Heart left ventricle (tissue), 13 donors: ENCODE measurements around the gene ZNF688.

ENCODE experiments used
- POLR2A ChIP-seq, 2 donors: fragments of 450-650 bp; IDR thresholded peaks; one replicate each; pipeline ENCODE4 v1.6.1; 2017; ENCODE audit warnings: antibody characterized with exemption in 2 of 2, mild to moderate bottlenecking in 2 of 2, moderate library complexity in 2 of 2
- TF ChIP-seq, protein P1 (sequence below), 12 donors: fragments of 200-600 bp; sonication (generic) in 4 of 12; IDR thresholded peaks; one replicate each; pipeline versions ENCODE4 v1.5.0 to v1.8.0; 2018 to 2022; ENCODE audit warnings: antibody characterized with exemption in 12 of 12, mild to moderate bottlenecking in 5 of 12
- donor health status: ischemic (EF 13 %, LVEDD 7.1; RV severe dilation, severe dysfunction).
- donor health status: DM: no; HTN: yes; CAD: no.
- donor health status: DM: no; HTN: no; CAD: no.
- donor health status: ischemic (EF 25% LVEDD 6.9; RV normal size, moderate dysfunction).
- donor health status: ischemic (EF 25% LVEDD 5.7; RV mildly dilated, moderate dysfunction).
- donor health status: ischemic (EF 35%, LVEDD 5.7; RV mildly dilated, moderate dysfunction).
- donor health status: nonischemic (EF 11% LVEDD 7.7; RV severe dilation, severe dysfunction).
- donor health status: DM: yes; HTN: yes; CAD: no.
- donor health status: PGD.
- donor health status: ischemic (EF 29% LVEDD 5.4; RV normal size, mild dysfunction).
- donor health status: nonischemic (EF 23%, LVEDD 6.1; RV moderate dilation, normal function).

DNA sequence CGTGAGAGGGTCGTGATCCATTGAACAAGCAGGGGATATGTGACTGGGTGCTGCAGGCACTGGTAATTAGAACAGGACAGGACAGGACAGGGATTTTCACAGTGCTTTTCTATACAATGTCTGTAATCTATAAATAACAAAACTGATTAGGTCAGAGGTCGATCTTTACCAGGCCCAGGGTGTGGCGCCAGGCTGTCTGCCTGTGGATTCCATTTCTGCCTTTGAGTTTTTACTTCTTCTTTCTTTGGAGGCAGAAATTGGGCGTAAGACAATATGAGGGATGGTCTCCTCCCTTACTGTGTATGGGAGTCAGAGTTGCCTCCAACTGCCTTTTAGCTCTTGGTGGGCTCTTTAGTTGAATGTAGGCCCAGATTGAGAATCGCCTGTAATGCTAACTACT lies 11.8 kb downstream of the ZNF688 start:
- TF ChIP-seq, protein P1, sequence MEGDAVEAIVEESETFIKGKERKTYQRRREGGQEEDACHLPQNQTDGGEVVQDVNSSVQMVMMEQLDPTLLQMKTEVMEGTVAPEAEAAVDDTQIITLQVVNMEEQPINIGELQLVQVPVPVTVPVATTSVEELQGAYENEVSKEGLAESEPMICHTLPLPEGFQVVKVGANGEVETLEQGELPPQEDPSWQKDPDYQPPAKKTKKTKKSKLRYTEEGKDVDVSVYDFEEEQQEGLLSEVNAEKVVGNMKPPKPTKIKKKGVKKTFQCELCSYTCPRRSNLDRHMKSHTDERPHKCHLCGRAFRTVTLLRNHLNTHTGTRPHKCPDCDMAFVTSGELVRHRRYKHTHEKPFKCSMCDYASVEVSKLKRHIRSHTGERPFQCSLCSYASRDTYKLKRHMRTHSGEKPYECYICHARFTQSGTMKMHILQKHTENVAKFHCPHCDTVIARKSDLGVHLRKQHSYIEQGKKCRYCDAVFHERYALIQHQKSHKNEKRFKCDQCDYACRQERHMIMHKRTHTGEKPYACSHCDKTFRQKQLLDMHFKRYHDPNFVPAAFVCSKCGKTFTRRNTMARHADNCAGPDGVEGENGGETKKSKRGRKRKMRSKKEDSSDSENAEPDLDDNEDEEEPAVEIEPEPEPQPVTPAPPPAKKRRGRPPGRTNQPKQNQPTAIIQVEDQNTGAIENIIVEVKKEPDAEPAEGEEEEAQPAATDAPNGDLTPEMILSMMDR (IDR thresholded peaks at IDR 0.05), result no peak
- no peak for TF ChIP-seq POLR2A (IDR thresholded peaks at IDR 0.05)
